Uterus (tissue), 2 donors: ENCODE data around the gene CLCN3.

Experiments used
- POLR2A ChIP-seq, 2 donors: fragments of 450-650 bp; IDR thresholded peaks; one replicate each; pipeline ENCODE4 v1.6.1; 2016; ENCODE audit warnings: antibody characterized with exemption in 2 of 2, mild to moderate bottlenecking in 1 of 2, moderate library complexity in 1 of 2
- TF ChIP-seq, protein P1 (sequence below), 4 experiments: fragments of 200-600 bp in 2 of 4; fragments of 450-650 bp in 2 of 4; sonication (generic) in 2 of 4; IDR thresholded peaks; one replicate each; pipeline ENCODE4 v1.5.1; 2016 to 2019; ENCODE audit warnings: antibody characterized with exemption in 4 of 4, mild to moderate bottlenecking in 2 of 4, moderate library complexity in 1 of 4

DNA sequence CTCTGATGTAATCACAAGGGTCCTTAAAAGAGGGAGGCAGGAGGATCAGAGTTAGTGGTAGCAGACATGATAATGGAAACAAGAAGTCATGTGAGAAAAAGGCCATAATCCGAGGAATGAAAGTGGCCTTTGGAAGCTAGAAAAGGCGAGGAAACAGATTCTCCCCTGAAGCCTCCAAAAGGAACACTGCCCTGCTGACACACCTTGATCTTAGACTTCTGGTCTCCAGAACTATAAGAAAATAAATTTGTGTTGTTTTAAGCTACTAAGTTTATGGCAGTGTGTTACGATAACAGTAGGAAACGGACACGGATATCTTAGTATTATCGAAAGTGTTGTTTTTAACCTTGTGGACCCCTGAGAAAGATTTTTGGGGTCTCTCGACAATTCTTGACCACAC lies 24.4 kb downstream of the CLCN3 start:
- TF ChIP-seq, protein P1, sequence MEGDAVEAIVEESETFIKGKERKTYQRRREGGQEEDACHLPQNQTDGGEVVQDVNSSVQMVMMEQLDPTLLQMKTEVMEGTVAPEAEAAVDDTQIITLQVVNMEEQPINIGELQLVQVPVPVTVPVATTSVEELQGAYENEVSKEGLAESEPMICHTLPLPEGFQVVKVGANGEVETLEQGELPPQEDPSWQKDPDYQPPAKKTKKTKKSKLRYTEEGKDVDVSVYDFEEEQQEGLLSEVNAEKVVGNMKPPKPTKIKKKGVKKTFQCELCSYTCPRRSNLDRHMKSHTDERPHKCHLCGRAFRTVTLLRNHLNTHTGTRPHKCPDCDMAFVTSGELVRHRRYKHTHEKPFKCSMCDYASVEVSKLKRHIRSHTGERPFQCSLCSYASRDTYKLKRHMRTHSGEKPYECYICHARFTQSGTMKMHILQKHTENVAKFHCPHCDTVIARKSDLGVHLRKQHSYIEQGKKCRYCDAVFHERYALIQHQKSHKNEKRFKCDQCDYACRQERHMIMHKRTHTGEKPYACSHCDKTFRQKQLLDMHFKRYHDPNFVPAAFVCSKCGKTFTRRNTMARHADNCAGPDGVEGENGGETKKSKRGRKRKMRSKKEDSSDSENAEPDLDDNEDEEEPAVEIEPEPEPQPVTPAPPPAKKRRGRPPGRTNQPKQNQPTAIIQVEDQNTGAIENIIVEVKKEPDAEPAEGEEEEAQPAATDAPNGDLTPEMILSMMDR (IDR thresholded peaks at IDR 0.05): no peak
- TF ChIP-seq POLR2A (IDR thresholded peaks at IDR 0.05): no peak
